ENCODE results near the gene DOCK10. TPM values are rescaled to one million over a fixed set of nuclear protein-coding genes. Genes with fewer than 3 reads are reported as not detected.

The DOCK10 gene
- total RNA-seq, 1 experiment from 2014 or later, result 0.15 TPM

GRCh38 chr2:224724331-224724730 lies 317.9 kb downstream of the DOCK10 start:
- Histone ChIP-seq H3K36me3 (ENCODE audit: insufficient read depth, low read length) (no peaks in the 10 kb centered on the region), H4K20me1 (ENCODE audit: insufficient read depth, low read depth, low read length) (no peaks in the 10 kb centered on the region), H3K9ac (ENCODE audit: low read length) (no peak overlapping the region), H3K27me3 (ENCODE audit: low read length) (no peaks in the 10 kb centered on the region), H3K9me3 (ENCODE audit: low read length) (no peaks in the 10 kb centered on the region), H2AFZ (ENCODE audit: low read length) (no peak overlapping the region), H3K27ac (ENCODE audit: low read length) (no peak overlapping the region), H3K4me1 (ENCODE audit: low read length) (no peaks in the 10 kb centered on the region), H3K9me2 (replicated peaks; ENCODE audit: insufficient read depth, low read length) (no peaks in the 10 kb centered on the region), H3K4me3 (ENCODE audit: low read length) (no peak overlapping the region), H3K79me2 (ENCODE audit: low read length) (no peaks in the 10 kb centered on the region), H3K4me2 (ENCODE audit: low read depth, low read length, poor library complexity, severe bottlenecking) (no peak overlapping the region)
- no peak for DNase-seq

DNA sequence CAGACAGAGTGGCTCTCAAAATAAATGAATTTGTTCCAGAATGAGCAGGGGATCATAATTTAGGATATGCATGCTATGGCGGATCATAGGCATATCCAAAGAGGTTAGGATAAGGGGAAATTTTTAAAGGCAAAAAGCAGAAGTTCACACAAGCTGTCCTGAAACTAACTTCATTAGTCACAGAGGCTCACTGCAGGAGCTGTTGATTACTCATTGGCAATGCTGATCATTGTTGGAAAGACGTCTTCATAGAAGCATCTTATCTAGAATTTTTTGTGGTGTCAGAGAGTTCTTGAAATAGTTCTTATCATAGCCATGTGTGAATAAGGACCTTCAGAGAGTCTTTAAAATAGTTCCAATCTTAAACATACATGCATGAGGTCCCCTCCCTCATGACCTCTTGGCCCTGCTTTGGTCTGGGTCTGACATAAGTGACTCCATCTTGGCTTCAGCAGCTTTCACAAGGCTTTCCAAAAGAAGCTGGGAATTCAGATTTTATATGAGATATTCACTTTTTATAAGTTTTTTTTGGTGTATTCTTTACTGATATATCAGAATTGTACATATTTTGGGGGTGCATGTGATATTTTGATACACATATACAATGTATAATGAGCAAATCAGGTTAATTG lies 318.6 kb downstream of the DOCK10 start:
- no peak overlapping the region for H3K9ac ChIP-seq (ENCODE audit: low read length)
- DNase-seq, result no peak
- H4K20me1 ChIP-seq (ENCODE audit: insufficient read depth, low read depth, low read length), result no peaks in the 10 kb centered on the region
- no peaks in the 10 kb centered on the region for H3K9me2 ChIP-seq (replicated peaks; ENCODE audit: insufficient read depth, low read length)
- no peaks in the 10 kb centered on the region for H3K9me3 ChIP-seq (ENCODE audit: low read length)
- no peaks in the 10 kb centered on the region for H3K27me3 ChIP-seq (ENCODE audit: low read length)
- no peaks in the 10 kb centered on the region for H3K36me3 ChIP-seq (ENCODE audit: insufficient read depth, low read length)
- H2AFZ ChIP-seq (ENCODE audit: low read length), result no peak overlapping the region
- no peak overlapping the region for H3K4me3 ChIP-seq (ENCODE audit: low read length)
- no peaks in the 10 kb centered on the region for H3K79me2 ChIP-seq (ENCODE audit: low read length)
- H3K4me1 ChIP-seq (ENCODE audit: low read length), result no peaks in the 10 kb centered on the region
- no peak overlapping the region for H3K4me2 ChIP-seq (ENCODE audit: low read depth, low read length, poor library complexity, severe bottlenecking)
- no peak overlapping the region for H3K27ac ChIP-seq (ENCODE audit: low read length)

DNA sequence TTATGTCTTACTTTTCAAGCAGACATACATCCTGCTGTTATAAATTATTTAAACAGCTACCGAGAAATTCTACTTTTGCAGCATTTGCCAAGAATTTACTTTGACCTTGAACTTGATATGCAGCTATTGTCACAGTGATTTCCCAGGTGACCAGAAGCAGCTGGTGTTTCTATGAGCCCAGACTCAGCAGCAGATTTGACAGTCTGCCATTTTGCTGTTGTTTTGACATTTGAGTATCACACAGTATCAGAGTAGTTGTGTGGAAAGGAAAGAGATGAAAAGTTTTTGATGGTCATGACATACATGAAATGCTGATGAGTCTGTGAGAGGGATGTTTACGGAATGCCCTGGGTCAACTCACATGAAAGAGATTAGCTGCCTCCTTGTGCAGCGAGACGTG lies 319.5 kb downstream of the DOCK10 start:
- H3K4me3 ChIP-seq (ENCODE audit: low read length), result no peak overlapping the region
- H3K9me3 ChIP-seq (ENCODE audit: low read length), result no peaks in the 10 kb centered on the region
- DNase-seq, result no peak
- no peaks in the 10 kb centered on the region for H3K79me2 ChIP-seq (ENCODE audit: low read length)
- no peak overlapping the region for H3K27ac ChIP-seq (ENCODE audit: low read length)
- H2AFZ ChIP-seq (ENCODE audit: low read length), result no peak overlapping the region
- no peaks in the 10 kb centered on the region for H3K9me2 ChIP-seq (replicated peaks; ENCODE audit: insufficient read depth, low read length)
- H3K4me1 ChIP-seq (ENCODE audit: low read length), result no peaks in the 10 kb centered on the region
- H4K20me1 ChIP-seq (ENCODE audit: insufficient read depth, low read depth, low read length), result no peaks in the 10 kb centered on the region
- H3K27me3 ChIP-seq (ENCODE audit: low read length), result no peaks in the 10 kb centered on the region
- H3K9ac ChIP-seq (ENCODE audit: low read length), result no peak overlapping the region
- H3K4me2 ChIP-seq (ENCODE audit: low read depth, low read length, poor library complexity, severe bottlenecking), result no peak overlapping the region
- H3K36me3 ChIP-seq (ENCODE audit: insufficient read depth, low read length), result no peaks in the 10 kb centered on the region

DNA sequence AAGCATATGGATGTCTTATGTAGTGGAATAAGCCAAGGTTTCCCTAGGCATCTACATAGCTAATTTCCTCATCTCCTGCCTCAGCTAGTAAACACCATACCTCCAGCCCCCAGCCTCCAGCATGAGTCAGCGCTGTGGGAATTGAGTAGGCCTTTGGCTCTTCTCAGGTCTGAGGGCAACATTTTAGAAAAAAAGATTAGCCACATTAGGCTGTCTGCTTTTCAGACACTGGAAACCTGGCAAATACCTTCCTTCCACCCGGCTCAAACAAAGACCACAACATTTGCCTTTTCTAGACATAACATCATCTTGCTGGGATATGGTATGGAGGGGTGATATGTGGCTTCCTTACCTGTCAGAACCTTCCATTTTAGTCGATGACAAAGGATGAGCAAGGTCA lies 320.0 kb downstream of the DOCK10 start:
- H2AFZ ChIP-seq (ENCODE audit: low read length), result no peak overlapping the region
- no peaks in the 10 kb centered on the region for H4K20me1 ChIP-seq (ENCODE audit: insufficient read depth, low read depth, low read length)
- H3K4me3 ChIP-seq (ENCODE audit: low read length), result no peak overlapping the region
- H3K36me3 ChIP-seq (ENCODE audit: insufficient read depth, low read length), result no peaks in the 10 kb centered on the region
- no peaks in the 10 kb centered on the region for H3K79me2 ChIP-seq (ENCODE audit: low read length)
- no peak overlapping the region for H3K27ac ChIP-seq (ENCODE audit: low read length)
- H3K27me3 ChIP-seq (ENCODE audit: low read length), result no peaks in the 10 kb centered on the region
- no peaks in the 10 kb centered on the region for H3K9me2 ChIP-seq (replicated peaks; ENCODE audit: insufficient read depth, low read length)
- no peak for DNase-seq
- H3K9ac ChIP-seq (ENCODE audit: low read length), result no peak overlapping the region
- no peak overlapping the region for H3K4me2 ChIP-seq (ENCODE audit: low read depth, low read length, poor library complexity, severe bottlenecking)
- no peaks in the 10 kb centered on the region for H3K9me3 ChIP-seq (ENCODE audit: low read length)
- no peaks in the 10 kb centered on the region for H3K4me1 ChIP-seq (ENCODE audit: low read length)

GRCh38 chr2:224716921-224717320 lies 325.3 kb downstream of the DOCK10 start:
- Histone ChIP-seq H3K4me2 (ENCODE audit: low read depth, low read length, poor library complexity, severe bottlenecking) (no peak overlapping the region), H3K9me2 (replicated peaks; ENCODE audit: insufficient read depth, low read length) (no peaks in the 10 kb centered on the region), H3K79me2 (ENCODE audit: low read length) (no peaks in the 10 kb centered on the region), H3K4me1 (ENCODE audit: low read length) (no peaks in the 10 kb centered on the region), H3K27me3 (ENCODE audit: low read length) (no peaks in the 10 kb centered on the region), H3K9me3 (ENCODE audit: low read length) (no peaks in the 10 kb centered on the region), H4K20me1 (ENCODE audit: insufficient read depth, low read depth, low read length) (no peaks in the 10 kb centered on the region), H3K4me3 (ENCODE audit: low read length) (no peak overlapping the region), H3K9ac (ENCODE audit: low read length) (no peak overlapping the region), H3K27ac (ENCODE audit: low read length) (no peak overlapping the region), H3K36me3 (ENCODE audit: insufficient read depth, low read length) (no peaks in the 10 kb centered on the region), H2AFZ (ENCODE audit: low read length) (no peak overlapping the region)
- DNase-seq, result no peak

DNA sequence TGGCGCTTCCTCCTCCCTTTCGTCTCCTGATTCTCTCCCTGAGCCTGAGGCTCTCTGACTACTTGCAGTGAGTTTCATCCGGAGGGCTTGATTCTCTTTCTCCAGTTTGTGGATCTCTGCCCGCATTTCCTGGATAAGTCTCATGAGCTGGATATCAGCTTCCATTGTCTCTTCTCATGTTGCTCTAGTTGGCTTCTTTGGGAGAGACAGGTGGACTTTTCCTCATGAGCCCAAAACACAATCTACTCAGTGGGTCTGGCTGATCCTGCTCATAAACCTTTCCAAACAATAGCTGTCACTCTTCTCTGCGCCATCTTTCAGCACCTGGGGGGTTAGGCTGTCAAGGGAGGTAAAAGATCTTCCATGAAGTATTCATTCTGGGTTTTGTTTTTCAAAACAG lies 326.1 kb downstream of the DOCK10 start, which contains the start of gene CCDC195:
CCDC195 (minus strand) TSS at position 165 of the 400 bp plus-strand sequence; CDS start at position 165, 0 bp downstream.
- H3K4me2 ChIP-seq (ENCODE audit: low read depth, low read length, poor library complexity, severe bottlenecking), result no peak within 1 kb of the TSS
- no peak for DNase-seq
- H2AFZ ChIP-seq (ENCODE audit: low read length), result no peak within 1 kb of the TSS
- no peaks in the 10 kb centered on the region for H3K9me2 ChIP-seq (replicated peaks; ENCODE audit: insufficient read depth, low read length)
- H3K4me3 ChIP-seq (ENCODE audit: low read length), result no peak within 1 kb of the TSS
- no peaks in the 10 kb centered on the region for H3K27me3 ChIP-seq (ENCODE audit: low read length)
- H3K9ac ChIP-seq (ENCODE audit: low read length), result no peak within 1 kb of the TSS
- H3K9me3 ChIP-seq (ENCODE audit: low read length), result no peaks in the 10 kb centered on the region
- no peaks in the 10 kb centered on the region for H3K79me2 ChIP-seq (ENCODE audit: low read length)
- H3K27ac ChIP-seq (ENCODE audit: low read length), result no peak within 1 kb of the TSS
- no peaks in the 10 kb centered on the region for H3K36me3 ChIP-seq (ENCODE audit: insufficient read depth, low read length)
- no peaks in the 10 kb centered on the region for H4K20me1 ChIP-seq (ENCODE audit: insufficient read depth, low read depth, low read length)
- H3K4me1 ChIP-seq (ENCODE audit: low read length), result no peaks in the 10 kb centered on the region

Small RNAs within 50 kb of the gene (small RNA-seq; reads per million reads assigned to genes)
- not detected for gene MIR4439

All from Karpas-422 (cell line).